Astrocyte (in vitro differentiated cells and primary cell): ENCODE data around the gene AKAP11.

Source experiments
- EZH2 ChIP-seq: IDR thresholded peaks from 2 replicates; pipeline ENCODE4 v1.6.1; 2012; ENCODE audit warnings: mild to moderate bottlenecking, low read length, inconsistent platforms; ENCODE audit not compliant: insufficient read depth
- TF ChIP-seq, protein P1 (sequence below): IDR thresholded peaks from 2 replicates; pipeline ENCODE4 v1.5.1; 2011; ENCODE audit warnings: low read depth, mild to moderate bottlenecking, inconsistent platforms, low read length, moderate library complexity; ENCODE audit not compliant: insufficient read depth

DNA sequence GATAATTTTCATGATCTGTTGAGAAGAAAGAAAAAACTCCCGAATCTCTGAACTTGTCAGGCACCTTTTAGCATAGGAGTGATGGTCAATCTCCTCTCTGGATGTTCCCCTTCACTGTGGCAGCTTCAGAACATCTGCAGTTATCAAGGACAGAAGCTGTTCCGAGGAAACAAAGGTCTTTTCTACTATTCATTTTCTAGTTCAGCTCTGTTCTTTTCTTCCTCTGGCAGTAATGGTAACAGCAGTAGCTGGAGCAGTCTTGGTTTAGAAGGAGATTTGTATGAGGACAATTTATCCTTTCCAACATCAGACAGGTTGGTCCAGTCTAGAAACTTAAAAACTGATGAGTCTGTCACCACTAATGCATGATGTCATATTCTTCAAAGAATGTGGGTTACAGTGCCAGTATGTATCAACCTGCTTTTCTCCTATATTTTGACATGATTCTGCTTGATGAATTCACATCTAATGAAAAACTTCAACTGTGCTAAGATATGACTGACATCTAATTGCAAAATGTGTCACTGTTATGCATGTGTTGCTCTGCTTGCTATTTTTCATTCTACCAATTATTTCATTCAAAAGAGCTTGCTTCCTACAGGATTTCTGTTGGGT lies 41.0 kb downstream of the AKAP11 start:
- TF ChIP-seq, protein P1, sequence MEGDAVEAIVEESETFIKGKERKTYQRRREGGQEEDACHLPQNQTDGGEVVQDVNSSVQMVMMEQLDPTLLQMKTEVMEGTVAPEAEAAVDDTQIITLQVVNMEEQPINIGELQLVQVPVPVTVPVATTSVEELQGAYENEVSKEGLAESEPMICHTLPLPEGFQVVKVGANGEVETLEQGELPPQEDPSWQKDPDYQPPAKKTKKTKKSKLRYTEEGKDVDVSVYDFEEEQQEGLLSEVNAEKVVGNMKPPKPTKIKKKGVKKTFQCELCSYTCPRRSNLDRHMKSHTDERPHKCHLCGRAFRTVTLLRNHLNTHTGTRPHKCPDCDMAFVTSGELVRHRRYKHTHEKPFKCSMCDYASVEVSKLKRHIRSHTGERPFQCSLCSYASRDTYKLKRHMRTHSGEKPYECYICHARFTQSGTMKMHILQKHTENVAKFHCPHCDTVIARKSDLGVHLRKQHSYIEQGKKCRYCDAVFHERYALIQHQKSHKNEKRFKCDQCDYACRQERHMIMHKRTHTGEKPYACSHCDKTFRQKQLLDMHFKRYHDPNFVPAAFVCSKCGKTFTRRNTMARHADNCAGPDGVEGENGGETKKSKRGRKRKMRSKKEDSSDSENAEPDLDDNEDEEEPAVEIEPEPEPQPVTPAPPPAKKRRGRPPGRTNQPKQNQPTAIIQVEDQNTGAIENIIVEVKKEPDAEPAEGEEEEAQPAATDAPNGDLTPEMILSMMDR: no peak
- TF ChIP-seq EZH2: no peak
